ENCODE measurements around the gene RASSF10. TPM values are rescaled to one million over a fixed set of nuclear protein-coding genes. Genes with fewer than 3 reads are reported as not detected.

The RASSF10 gene
- total RNA-seq, 1 experiment from 2014 or later, result 2.4 TPM

- Histone ChIP-seq H3K56ac (ENCODE audit: insufficient read length, low read depth, low read length) (no peak overlapping the region), H4K20me1 (ENCODE audit: control insufficient read depth, insufficient read depth, insufficient read length) (no peaks in the 10 kb centered on the region), H2AK5ac (ENCODE audit: insufficient read length, low read length) (no peak overlapping the region), H3K9ac (ENCODE audit: extremely low read depth, insufficient read length, low read length) (no peak overlapping the region), H3K23ac (ENCODE audit: insufficient read length, low read depth, low read length) (no peak overlapping the region), H4K5ac (ENCODE audit: insufficient read length, low read depth, low read length) (no peak overlapping the region), H2BK5ac (ENCODE audit: insufficient read length, low read length) (no peak overlapping the region), H2BK15ac (ENCODE audit: low read depth, low read length) (no peak overlapping the region), H3K79me2 (ENCODE audit: insufficient read depth, low read length) (no peaks in the 10 kb centered on the region), H2AFZ (ENCODE audit: low read length) (no peak overlapping the region), H4K8ac (replicated peaks; ENCODE audit: insufficient read length, low read depth, low read length) (no peak overlapping the region), H3K27me3 (ENCODE audit: insufficient read depth, low read length) (peaks cover 9% of the 10 kb centered on the region; the same call in 1 of the 2 replicates), H2BK12ac (ENCODE audit: insufficient read length, low read depth, low read length) (no peak overlapping the region), H3K4me2 (ENCODE audit: insufficient read depth, insufficient read length, low read length) (no peak overlapping the region), H3K9me3 (ENCODE audit: control insufficient read depth, low read depth, low read length) (no peaks in the 10 kb centered on the region), H3T11ph (ENCODE audit: low read length) (no peak overlapping the region), H3K23me2 (ENCODE audit: insufficient read length, low read depth, low read length, poor library complexity, severe bottlenecking) (no peaks in the 10 kb centered on the region), H3K18ac (ENCODE audit: insufficient read length, low read depth, low read length) (no peak overlapping the region), H3K27ac (ENCODE audit: insufficient read length, low read depth, low read length) (no peak overlapping the region), H2BK20ac (ENCODE audit: low read depth, low read length, poor library complexity, severe bottlenecking) (no peak overlapping the region), H2BK120ac (ENCODE audit: low read depth, low read length, poor library complexity, severe bottlenecking) (no peak overlapping the region), H4K91ac (ENCODE audit: insufficient read length, low read depth, low read length) (no peak overlapping the region), H3K4me1 (ENCODE audit: insufficient read depth, low read length) (peaks cover 4% of the 10 kb centered on the region), H3K79me1 (ENCODE audit: insufficient read depth, low read depth, low read length, poor library complexity, severe bottlenecking) (no peaks in the 10 kb centered on the region), H3K4ac (ENCODE audit: low read depth, low read length) (no peak overlapping the region), H3K14ac (ENCODE audit: insufficient read depth, low read length) (no peak overlapping the region)
- Mint-ChIP-seq H3K9me3 (no peaks in the 10 kb centered on the region; a peak in 1 of 5 replicates), H3K27ac (no peak overlapping the region), H3K36me3 (ENCODE audit: insufficient read depth in 1 of 3, low read depth in 3 of 3) (no peaks in the 10 kb centered on the region), H3K4me1 (peaks cover 21 to 29% of the 10 kb centered on the region in 2 experiments), H3K4me3 (no peak overlapping the region), H3K27me3 (ENCODE audit: low read depth) (peaks cover 35% of the 10 kb centered on the region)
- TF ChIP-seq CTCF (conservative IDR thresholded peaks at IDR 0.05), result peak; percentile 30; the same call in 2 of the 3 replicates
- no peak for DNase-seq
Observed at GRCh38 chr11:13016415-13016814, 7.3 kb downstream of the RASSF10 start.

Data from H9 (cell line).